Pancreas (tissue), 10 donors: ENCODE data around the gene MT3. TPM values are rescaled to one million over a fixed set of nuclear protein-coding genes. Genes with fewer than 3 reads are reported as not detected.

Experiments
- ATAC-seq, 4 donors: fragments of 200-7000 bp; cut with Tn5 transposase; one replicate each; pipeline versions ENCODE4 v1.8.0 to v1.9.1; 2020; ENCODE audit warnings: mild to moderate bottlenecking in 4 of 4, moderate library complexity in 4 of 4
- DNase-seq, 6 donors: peaks; one replicate each; pipeline ENCODE4 v3.0.0-alpha.2; 2020
- FAIRE-seq: peaks from 2 replicates; lab custom pipeline; 2012; peaks lifted over from hg19 to GRCh38; lab: Jason Lieb, UNC
- H3K27ac ChIP-seq, 4 donors: fragments of 200-600 bp; sonication (generic); 1 replicate in 3 of 4; 2 replicates in 1 of 4; pipeline versions ENCODE4 v1.5.0 to v1.8.0; 2020
- H3K27me3 ChIP-seq, 4 donors: fragments of 200-600 bp; one replicate each; pipeline ENCODE4 v1.8.0; 2021
- H3K36me3 ChIP-seq, 3 donors: fragments of 200-600 bp; sonication (generic) in 1 of 3; one replicate each; pipeline versions ENCODE4 v1.5.0 to v1.8.0; 2020 to 2021
- H3K4me1 ChIP-seq, 3 donors: fragments of 200-600 bp; one replicate each; pipeline ENCODE4 v1.8.0; 2021
- H3K4me3 ChIP-seq, 4 donors: fragments of 200-600 bp; sonication (generic) in 2 of 4; one replicate each; pipeline versions ENCODE4 v1.5.0 to v1.8.0; 2020 to 2021
- H3K9me3 ChIP-seq, 4 donors: fragments of 200-600 bp; one replicate each; pipeline ENCODE4 v1.8.0; 2021
- WGBS, 2 donors: extraction: QIAGEN DNeasy Blood & Tissue Kit; methylation state at CpG; one replicate each; pipeline ENCODE4 v1.1.7; 2013; 5-methylcytosine and 5-hydroxymethylcytosine counted together
- intact Hi-C, 3 donors: fragments of 100-400 bp; cut with DNase I; formaldehyde crosslinking; loops; one replicate each; pipeline versions ENCODE4 v1.11.1 to v1.14.2; 2022
- polyA plus RNA-seq, 2 donors: library from polyadenylated mRNA; stranded (reverse); fragments of 200-250 nt; gene quantifications; one replicate each; pipeline ENCODE4 v1.2.3, GENCODE V29; 2013
- total RNA-seq, 6 donors: library from RNA; stranded (reverse); fragmentation: NEBNext Ultra II Directional in 4 of 6; extraction: Animal tissue kit (Norgen Biotek cat#: 25700) in 4 of 6; gene quantifications; one replicate each; pipeline versions ENCODE4 v1.2.1 to v1.2.4, GENCODE V29; 2021 to 2023
- TF ChIP-seq, protein P1 (sequence below), 4 donors: fragments of 200-600 bp; sonication (generic) in 3 of 4; IDR thresholded peaks; one replicate each; pipeline versions ENCODE4 v1.5.0 to v1.8.0; 2021; ENCODE audit warnings: antibody characterized with exemption in 4 of 4
- donor health status: healthy with polysubstance abuse.
- donor health status: DM: no; HTN: no; CAD: no; lungs with moderate emphysema.
- donor health status: DM: no; HTN: no; CAD: no.
- donor health status: control.
- donor health status: control.
- donor health status: Bipolar disorder and iron deficiency.
- donor health status: DM: yes; HTN: yes; CAD: no.
- donor health status: DM: no; HTN: no; CAD: no.
- donor health status: DM: no; HTN: no; CAD: no.
- donor health status: DM: yes; HTN: yes; CAD: no.

MT3 gene
- total and polyA plus RNA-seq, 8 donors, result 0.41 to 4.6 (median 0.75) TPM; not detected in 4

DNA sequence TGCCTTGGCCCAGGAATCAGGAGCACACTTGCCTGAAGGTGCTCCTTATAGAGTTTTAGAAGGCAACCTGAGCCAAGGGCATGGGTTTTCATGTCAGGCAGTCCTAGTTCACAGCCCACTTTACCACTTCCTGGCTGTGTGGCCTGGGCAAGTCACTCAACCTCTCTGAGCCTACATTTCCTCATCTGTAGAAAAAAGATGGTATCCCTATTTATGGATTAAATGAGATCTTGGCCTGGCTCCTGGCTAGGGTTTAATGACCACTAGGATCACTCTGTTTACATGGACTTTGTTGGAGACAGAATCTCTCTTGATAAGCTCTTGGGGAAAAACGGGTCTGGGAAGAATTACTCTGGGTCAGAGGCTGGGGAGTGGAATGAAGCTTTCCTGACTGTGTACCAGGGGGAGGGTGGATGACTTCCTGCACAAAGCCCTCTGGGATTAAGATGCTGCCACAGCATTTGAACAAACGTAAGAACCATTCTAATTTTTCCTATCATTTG lies 21.3 kb downstream of the MT3 start:
- TF ChIP-seq, protein P1, sequence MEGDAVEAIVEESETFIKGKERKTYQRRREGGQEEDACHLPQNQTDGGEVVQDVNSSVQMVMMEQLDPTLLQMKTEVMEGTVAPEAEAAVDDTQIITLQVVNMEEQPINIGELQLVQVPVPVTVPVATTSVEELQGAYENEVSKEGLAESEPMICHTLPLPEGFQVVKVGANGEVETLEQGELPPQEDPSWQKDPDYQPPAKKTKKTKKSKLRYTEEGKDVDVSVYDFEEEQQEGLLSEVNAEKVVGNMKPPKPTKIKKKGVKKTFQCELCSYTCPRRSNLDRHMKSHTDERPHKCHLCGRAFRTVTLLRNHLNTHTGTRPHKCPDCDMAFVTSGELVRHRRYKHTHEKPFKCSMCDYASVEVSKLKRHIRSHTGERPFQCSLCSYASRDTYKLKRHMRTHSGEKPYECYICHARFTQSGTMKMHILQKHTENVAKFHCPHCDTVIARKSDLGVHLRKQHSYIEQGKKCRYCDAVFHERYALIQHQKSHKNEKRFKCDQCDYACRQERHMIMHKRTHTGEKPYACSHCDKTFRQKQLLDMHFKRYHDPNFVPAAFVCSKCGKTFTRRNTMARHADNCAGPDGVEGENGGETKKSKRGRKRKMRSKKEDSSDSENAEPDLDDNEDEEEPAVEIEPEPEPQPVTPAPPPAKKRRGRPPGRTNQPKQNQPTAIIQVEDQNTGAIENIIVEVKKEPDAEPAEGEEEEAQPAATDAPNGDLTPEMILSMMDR (IDR thresholded peaks at IDR 0.05), result no peak
- no peak for ATAC-seq
- no peaks in the 10 kb centered on the region for H3K9me3 ChIP-seq
- 28 to 35% methylated on average over 2 of the region's 2 CpGs for WGBS, 2 donors
- peak overlapping the region; percentile 78 to 94 (median 90) for H3K27ac ChIP-seq
- FAIRE-seq, result no peak
- H3K4me1 ChIP-seq, result peaks cover 0 to 20% (median 0%) of the 10 kb centered on the region in 3 donors
- intact Hi-C loops, result no loop called here
- DNase-seq, result no peak
- H3K36me3 ChIP-seq, result no peaks in the 10 kb centered on the region
- no peaks in the 10 kb centered on the region for H3K27me3 ChIP-seq
- no peak overlapping the region for H3K4me3 ChIP-seq

DNA sequence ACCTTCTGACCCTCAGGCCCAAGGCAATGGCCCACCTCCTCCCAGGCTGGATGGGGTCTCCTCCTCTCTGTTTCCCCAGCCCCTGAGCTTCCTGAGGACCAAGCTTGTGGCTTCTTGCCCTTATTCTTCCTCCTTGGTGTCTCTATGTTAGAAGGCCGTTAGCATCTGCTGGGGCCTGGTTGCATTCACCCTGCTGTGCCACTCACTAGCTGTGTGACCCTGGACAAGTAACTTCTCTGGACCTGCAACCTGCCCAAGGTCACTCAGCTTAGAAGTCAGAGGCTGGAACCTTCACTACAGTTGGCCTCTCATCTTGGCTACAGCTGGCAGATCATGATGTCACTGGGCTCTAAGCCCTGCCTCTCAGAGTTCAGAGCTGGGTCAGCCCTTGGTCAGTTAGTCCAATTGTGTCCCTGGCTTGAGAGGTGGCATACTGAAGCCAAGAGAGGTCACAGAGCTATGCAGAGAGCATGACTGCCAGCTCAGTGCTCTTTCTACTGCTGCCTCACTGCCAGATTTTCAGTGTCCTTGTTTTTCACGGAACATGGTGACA lies 22.0 kb downstream of the MT3 start:
- TF ChIP-seq, protein P1 (IDR thresholded peaks at IDR 0.05), result no peak
- no peak overlapping the region for H3K4me3 ChIP-seq
- no peaks in the 10 kb centered on the region for H3K36me3 ChIP-seq
- H3K9me3 ChIP-seq, result no peaks in the 10 kb centered on the region
- H3K27me3 ChIP-seq, result no peaks in the 10 kb centered on the region
- H3K27ac ChIP-seq, result peak overlapping the region in 3 of 4 donors; percentile 5 to 42 (median 33)
- peaks cover 0 to 20% (median 0%) of the 10 kb centered on the region in 3 donors for H3K4me1 ChIP-seq
- 41 to 50% methylated on average over 2 of the region's 2 CpGs for WGBS, 2 donors
- peak in 4 of 6 donors; percentile 50 to 65 (median 59) for DNase-seq
- intact Hi-C loops, result no loop called here
- no peak for FAIRE-seq
- ATAC-seq, result peak; percentile 2 to 20 (median 12)

DNA sequence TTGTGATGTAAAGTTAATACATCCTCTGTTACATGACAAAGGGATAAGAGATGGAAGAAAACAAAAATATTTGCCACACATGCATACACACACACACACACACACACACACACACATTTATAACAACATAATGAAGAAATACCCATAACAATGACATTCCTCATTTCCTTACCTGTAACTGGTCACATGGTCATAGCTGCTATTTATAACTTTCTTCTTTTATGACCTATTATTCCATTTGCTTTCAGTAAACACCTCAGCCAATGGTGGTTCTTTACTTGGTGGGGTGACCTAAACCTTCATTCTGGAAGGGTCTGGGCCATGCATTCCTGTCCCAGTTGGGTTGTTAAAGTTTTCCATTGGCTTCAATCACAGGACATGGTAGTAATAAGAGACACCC lies 24.4 kb downstream of the MT3 start:
- no peaks in the 10 kb centered on the region for H3K36me3 ChIP-seq
- DNase-seq, result no peak
- H3K9me3 ChIP-seq, result no peaks in the 10 kb centered on the region
- H3K27me3 ChIP-seq, result no peaks in the 10 kb centered on the region
- ATAC-seq, result no peak
- TF ChIP-seq, protein P1 (IDR thresholded peaks at IDR 0.05), result no peak
- H3K27ac ChIP-seq, result no peak overlapping the region
- intact Hi-C loops, result no loop called here
- no peak overlapping the region for H3K4me3 ChIP-seq
- no peak for FAIRE-seq
- peaks cover 0 to 23% (median 6%) of the 10 kb centered on the region in 3 donors for H3K4me1 ChIP-seq

DNA sequence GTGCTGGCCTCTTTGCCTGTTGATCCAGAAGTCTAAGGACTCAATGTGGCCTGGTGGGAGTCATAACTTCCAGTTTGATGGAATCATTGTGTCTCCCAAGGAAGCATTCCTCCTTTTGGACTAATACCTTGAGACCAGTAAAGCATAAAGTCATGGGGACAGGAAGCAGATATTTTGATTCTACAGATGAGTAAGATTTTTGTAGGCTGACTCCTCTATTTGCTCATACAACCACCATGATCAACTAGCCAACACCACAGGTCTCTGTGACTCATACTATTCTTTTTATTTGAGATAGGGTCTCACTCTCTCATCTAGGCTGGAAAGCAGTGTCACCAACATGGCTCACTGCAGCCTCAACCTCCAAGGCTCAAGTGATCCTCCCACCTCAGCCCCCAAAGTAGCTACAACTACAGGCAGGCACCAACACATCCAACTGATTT lies 25.2 kb downstream of the MT3 start:
- no peak overlapping the region for H3K4me3 ChIP-seq
- no peak for FAIRE-seq
- no peak overlapping the region for H3K27ac ChIP-seq
- no peaks in the 10 kb centered on the region for H3K36me3 ChIP-seq
- ATAC-seq, result no peak
- peaks cover 3 to 28% (median 6%) of the 10 kb centered on the region in 3 donors for H3K4me1 ChIP-seq
- TF ChIP-seq, protein P1 (IDR thresholded peaks at IDR 0.05), result no peak
- intact Hi-C loops, result no loop called here
- H3K9me3 ChIP-seq, result no peaks in the 10 kb centered on the region
- DNase-seq, result no peak
- no peaks in the 10 kb centered on the region for H3K27me3 ChIP-seq

DNA sequence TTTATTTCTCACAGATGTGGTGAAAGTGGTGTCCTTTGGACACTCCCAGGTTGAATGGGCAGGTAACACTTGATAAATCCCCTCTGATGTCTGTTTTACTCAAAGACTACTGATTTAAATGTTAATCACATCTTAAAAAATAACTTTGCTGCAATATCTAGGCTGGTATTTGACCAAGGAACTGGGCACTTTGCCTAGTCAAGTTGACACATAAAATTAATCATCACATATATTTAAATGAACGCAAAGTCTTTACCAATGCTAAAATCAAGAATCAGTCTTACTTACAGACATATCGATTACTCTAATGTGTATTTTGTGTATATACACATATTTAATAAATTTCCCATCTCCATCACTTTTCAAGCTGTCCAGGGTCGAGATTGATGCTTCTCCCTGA lies 26.0 kb downstream of the MT3 start:
- FAIRE-seq, result no peak
- intact Hi-C loops, result no loop called here
- H3K36me3 ChIP-seq, result no peaks in the 10 kb centered on the region
- no peak for ATAC-seq
- DNase-seq, result no peak
- peaks cover 3 to 22% (median 6%) of the 10 kb centered on the region in 3 donors for H3K4me1 ChIP-seq
- H3K9me3 ChIP-seq, result no peaks in the 10 kb centered on the region
- H3K27ac ChIP-seq, result no peak overlapping the region
- H3K27me3 ChIP-seq, result no peaks in the 10 kb centered on the region
- H3K4me3 ChIP-seq, result no peak overlapping the region
- TF ChIP-seq, protein P1 (IDR thresholded peaks at IDR 0.05), result no peak
- 40 to 47% methylated on average over 3 of the region's 3 CpGs for WGBS, 2 donors
